Measurements from ENCODE around the gene STK32B.

- TF ChIP-seq CTCF (IDR thresholded peaks at IDR 0.05) (no peak), POLR2A (IDR thresholded peaks at IDR 0.05) (no peak)
Observed at GRCh38 chr4:5024673-5025072, 26.6 kb upstream of the STK32B start.
